ENCODE results near the gene OR2L5.

Gene OR2L5

GRCh38 chr1:248047008-248047407 is 33.5 kb downstream of the OR2L5 start:
- CTCF ChIA-PET = no interaction called here
- TF ChIP-seq CTCF (IDR thresholded peaks at IDR 0.05; ENCODE audit: insufficient read depth, low read length, missing control alignments) = no peak
- H3K4me3 ChIP-seq (ENCODE audit: low read depth, low read length) = no peak overlapping the region
- POLR2A ChIA-PET = no interaction called here
- no peak for DNase-seq (ENCODE audit: low read depth, low spot score)

- DNase-seq (ENCODE audit: low read depth, low spot score) = no peak
- no peak overlapping the region for H3K4me3 ChIP-seq (ENCODE audit: low read depth, low read length)
- CTCF ChIA-PET = no interaction called here
- POLR2A ChIA-PET = no interaction called here
- no peak for TF ChIP-seq CTCF (IDR thresholded peaks at IDR 0.05; ENCODE audit: insufficient read depth, low read length, missing control alignments)
Measured at GRCh38 chr1:248054671-248055070, 41.2 kb downstream of the OR2L5 start.

GRCh38 chr1:248055261-248055660 is 41.8 kb downstream of the OR2L5 start:
- ChIA-PET POLR2A (no interaction called here), CTCF (no interaction called here)
- H3K4me3 ChIP-seq (ENCODE audit: low read depth, low read length) = no peak overlapping the region
- TF ChIP-seq CTCF (IDR thresholded peaks at IDR 0.05; ENCODE audit: insufficient read depth, low read length, missing control alignments) = no peak
- DNase-seq (ENCODE audit: low read depth, low spot score) = no peak

GRCh38 chr1:248065071-248065470 is 51.6 kb downstream of the OR2L5 start:
- no peak for TF ChIP-seq CTCF (IDR thresholded peaks at IDR 0.05; ENCODE audit: insufficient read depth, low read length, missing control alignments)
- H3K4me3 ChIP-seq (ENCODE audit: low read depth, low read length) = no peak overlapping the region
- POLR2A ChIA-PET = no interaction called here
- CTCF ChIA-PET = no interaction called here
- no peak for DNase-seq (ENCODE audit: low read depth, low spot score)

GRCh38 chr1:248065604-248066003 is 52.1 kb downstream of the OR2L5 start:
- DNase-seq (ENCODE audit: low read depth, low spot score) = no peak
- no peak overlapping the region for H3K4me3 ChIP-seq (ENCODE audit: low read depth, low read length)
- CTCF ChIA-PET = no interaction called here
- POLR2A ChIA-PET = no interaction called here
- no peak for TF ChIP-seq CTCF (IDR thresholded peaks at IDR 0.05; ENCODE audit: insufficient read depth, low read length, missing control alignments)
